Activated T-helper 2 cell treated with anti-CD3 and anti-CD28 coated beads, Interferon-gamma antibody, Interleukin-2, Interleukin-4, amounts not matched to agents 10 μg/mL and 5 μg/mL and 100 μg/mL, durations not matched to agents 14 hours and 24 hours and 36 hours (primary cell): ENCODE results near the gene SNED1. TPM values are rescaled to one million over a fixed set of nuclear protein-coding genes. Genes with fewer than 3 reads are reported as not detected.

Experiments used
- DNase-seq: peaks from one replicate; pipeline ENCODE4 v3.0.0; 2021; ENCODE audit warnings: low spot score
- H3K27ac Mint-ChIP-seq: one replicate; pipeline ENCODE4 v1.8.0; 2021; ENCODE audit warnings: mixed read lengths
- H3K27me3 Mint-ChIP-seq: one replicate; pipeline ENCODE4 v1.8.0; 2021; ENCODE audit warnings: low read depth, mixed read lengths
- H3K36me3 Mint-ChIP-seq: one replicate; pipeline ENCODE4 v1.8.0; 2021; ENCODE audit warnings: low read depth, mixed read lengths
- H3K4me1 Mint-ChIP-seq: one replicate; pipeline ENCODE4 v1.8.0; 2021; ENCODE audit warnings: low read depth, mixed read lengths
- H3K4me3 Mint-ChIP-seq: one replicate; pipeline ENCODE4 v1.8.0; 2021; ENCODE audit warnings: low read depth, mild to moderate bottlenecking, moderate library complexity, mixed read lengths
- H3K9me3 Mint-ChIP-seq: one replicate; pipeline ENCODE4 v1.8.0; 2021; ENCODE audit warnings: mixed read lengths
- intact Hi-C: fragments of 100-400 bp; cut with micrococcal nuclease; formaldehyde crosslinking; loops from one replicate; pipeline ENCODE4 v1.15.1; 2023
- total RNA-seq: library from RNA; stranded (reverse); gene quantifications from 2 replicates; pipeline ENCODE4 v1.2.3, GENCODE V29; 2022

The SNED1 gene
- total RNA-seq, 1 donor from 2014 or later = 1.5 TPM

DNA sequence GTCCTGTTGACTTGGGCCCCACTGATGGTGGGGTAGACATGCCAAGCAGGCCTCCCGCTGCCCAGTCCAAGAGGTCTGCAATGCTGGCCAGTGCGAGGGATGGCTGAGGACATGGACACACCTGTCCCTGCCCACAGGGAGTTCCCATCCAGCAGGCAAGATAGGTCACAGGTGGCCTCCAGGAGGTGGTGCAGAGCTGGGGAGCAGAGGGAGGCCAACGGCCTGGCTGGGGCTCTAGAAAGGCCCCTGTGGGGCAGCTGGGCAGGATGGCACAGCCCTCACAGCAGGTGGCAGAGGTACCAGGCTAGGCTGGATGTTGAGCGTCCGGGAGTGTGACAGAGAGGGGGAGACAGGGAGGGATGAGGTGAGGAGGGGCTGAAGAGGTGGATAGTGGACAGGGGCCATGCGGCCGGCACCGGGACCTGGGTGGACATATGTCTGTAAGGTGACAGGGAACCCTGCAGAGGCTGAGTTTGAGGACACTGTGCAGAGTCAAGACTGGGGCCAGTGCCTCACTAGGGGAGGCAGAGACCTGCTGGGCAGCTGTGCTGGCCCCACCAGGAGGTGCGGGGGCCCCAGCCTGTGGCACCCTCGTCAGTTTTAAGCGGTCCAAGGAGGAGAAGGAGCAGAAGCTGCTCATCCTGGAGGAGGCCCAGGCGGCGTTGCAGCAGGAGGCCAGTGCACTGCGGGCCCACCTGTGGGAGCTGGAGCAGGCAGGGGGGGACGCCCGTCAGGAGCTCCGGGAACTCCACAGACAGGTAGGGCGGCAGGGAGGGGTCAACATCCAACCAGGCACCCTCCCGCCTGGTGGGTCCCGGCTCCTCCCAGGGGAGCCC, 34.3 kb upstream of the SNED1 start:
- Mint-ChIP-seq H3K27ac (no peak overlapping the region), H3K27me3 (no peaks in the 10 kb centered on the region), H3K4me1 (no peaks in the 10 kb centered on the region), H3K36me3 (no peaks in the 10 kb centered on the region), H3K9me3 (no peaks in the 10 kb centered on the region), H3K4me3 (no peak overlapping the region)
- DNase-seq = no peak
- intact Hi-C loops = no loop called here

DNA sequence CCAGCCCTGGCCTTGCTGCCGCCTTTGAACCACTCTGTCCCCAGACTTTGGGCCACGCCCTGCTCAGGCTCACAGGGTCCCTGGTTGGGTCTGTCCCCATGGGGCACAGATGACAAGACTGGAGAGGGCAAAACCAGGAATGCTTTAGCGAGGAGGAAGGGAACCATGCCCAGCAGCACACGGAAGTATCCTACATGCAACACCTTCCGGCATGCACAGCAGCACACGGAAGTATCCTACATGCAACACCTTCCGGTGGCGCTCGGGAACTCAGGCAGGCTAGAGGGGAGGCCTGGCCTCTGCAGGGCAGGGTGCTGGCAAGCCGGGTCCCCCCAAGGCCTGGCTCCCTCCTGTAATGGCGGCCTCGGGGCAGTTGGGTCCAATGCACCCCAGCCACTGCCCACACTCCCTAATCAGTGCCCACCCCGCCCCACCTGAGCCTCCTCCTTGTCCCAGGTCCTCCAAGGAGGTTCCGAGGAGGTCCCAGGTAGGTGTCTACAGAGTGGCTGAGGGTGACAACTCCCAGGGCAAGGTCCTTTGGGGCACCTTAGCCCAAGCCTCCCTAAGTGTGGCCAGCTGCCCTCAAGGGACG, 33.6 kb upstream of the SNED1 start:
- no peak overlapping the region for H3K4me3 Mint-ChIP-seq
- DNase-seq = no peak
- H3K27ac Mint-ChIP-seq = no peak overlapping the region
- intact Hi-C loops = no loop called here
- H3K27me3 Mint-ChIP-seq = no peaks in the 10 kb centered on the region
- no peaks in the 10 kb centered on the region for H3K9me3 Mint-ChIP-seq
- H3K36me3 Mint-ChIP-seq = no peaks in the 10 kb centered on the region
- no peaks in the 10 kb centered on the region for H3K4me1 Mint-ChIP-seq

DNA sequence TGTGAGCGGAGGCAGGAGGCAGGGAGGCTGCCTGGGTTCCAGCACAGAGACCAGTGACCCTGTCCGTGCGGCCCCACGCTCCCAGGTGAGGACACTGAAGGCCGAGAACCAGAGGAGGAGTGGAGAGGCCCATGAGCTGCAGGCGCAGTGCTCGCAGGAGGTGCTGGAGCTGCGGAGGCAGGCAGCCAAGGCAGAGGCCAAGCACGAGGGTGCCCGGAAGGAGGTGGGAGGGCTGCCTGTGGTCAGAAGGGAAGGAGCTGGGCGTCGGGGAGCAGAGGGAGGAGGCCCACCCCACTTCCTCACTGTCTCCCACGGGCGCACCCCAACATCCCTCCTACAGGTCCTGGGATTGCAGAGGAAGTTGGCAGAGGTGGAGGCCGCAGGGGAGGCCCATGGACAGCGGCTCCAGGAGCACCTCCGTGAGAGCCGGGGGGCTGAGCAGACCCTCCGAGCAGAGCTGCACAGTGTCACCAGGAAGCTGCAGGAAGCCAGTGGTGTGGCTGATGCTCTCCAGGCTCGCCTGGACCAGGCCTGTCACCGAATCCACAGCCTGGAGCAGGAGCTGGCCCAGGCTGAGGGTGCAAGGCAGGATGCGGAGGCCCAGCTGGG, 33.0 kb upstream of the SNED1 start:
- no peak for DNase-seq
- Mint-ChIP-seq H3K27ac (no peak overlapping the region), H3K4me3 (no peak overlapping the region), H3K27me3 (no peaks in the 10 kb centered on the region), H3K9me3 (no peaks in the 10 kb centered on the region), H3K36me3 (no peaks in the 10 kb centered on the region), H3K4me1 (no peaks in the 10 kb centered on the region)
- intact Hi-C loops = no loop called here

DNA sequence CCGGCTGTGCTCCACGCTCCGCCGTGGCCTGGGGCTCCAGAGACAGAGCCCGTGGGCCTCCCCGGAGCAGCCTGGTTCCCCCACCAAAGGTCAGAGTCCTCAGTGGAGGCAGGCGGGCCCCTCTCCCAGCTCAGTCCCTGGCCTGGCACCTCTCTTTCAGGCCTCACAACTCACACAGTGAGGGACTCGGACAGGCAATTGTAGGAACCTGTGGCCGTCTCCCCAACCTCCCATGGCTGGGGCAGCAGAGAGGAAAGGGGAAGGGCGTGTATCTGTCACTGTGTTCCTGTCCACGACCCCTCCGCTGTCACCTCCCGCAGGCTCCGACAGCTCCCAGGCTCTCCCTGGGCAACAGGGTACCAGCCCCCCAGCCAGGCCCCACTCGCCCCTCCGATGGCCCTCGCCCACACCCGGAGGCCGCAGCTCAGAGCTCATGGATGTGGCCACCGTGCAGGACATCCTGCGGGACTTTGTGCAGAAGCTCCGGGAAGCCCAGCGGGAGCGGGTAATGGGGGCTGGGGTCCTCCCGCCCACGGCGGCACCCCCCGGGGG, 32.4 kb upstream of the SNED1 start:
- intact Hi-C loops = no loop called here
- Mint-ChIP-seq H3K27ac (no peak overlapping the region), H3K27me3 (no peaks in the 10 kb centered on the region), H3K36me3 (no peaks in the 10 kb centered on the region), H3K4me3 (no peak overlapping the region), H3K4me1 (no peaks in the 10 kb centered on the region), H3K9me3 (no peaks in the 10 kb centered on the region)
- DNase-seq = no peak

DNA sequence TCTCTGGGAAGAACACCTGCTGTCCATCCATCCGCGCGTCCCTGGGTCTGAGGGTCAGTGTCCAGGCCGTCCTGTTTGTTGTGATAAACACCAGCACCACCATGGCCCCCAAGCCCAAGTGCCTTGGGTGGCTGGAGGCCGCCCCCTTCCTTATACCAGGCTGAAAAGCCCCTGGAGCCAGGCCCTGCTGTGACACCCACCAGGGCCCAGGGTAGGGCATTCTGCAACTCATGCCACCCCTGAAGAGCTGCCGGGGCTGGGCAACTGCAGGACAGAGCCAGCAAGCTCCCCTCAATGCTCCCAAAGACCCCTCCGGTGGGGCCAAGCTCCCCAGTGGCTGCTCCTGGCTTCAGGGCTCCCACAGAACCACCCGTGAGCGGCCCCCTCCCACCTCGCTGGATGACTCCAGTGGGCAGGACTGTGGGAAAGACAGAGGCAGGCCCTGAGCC, 31.9 kb upstream of the SNED1 start:
- H3K9me3 Mint-ChIP-seq = no peaks in the 10 kb centered on the region
- H3K27ac Mint-ChIP-seq = no peak overlapping the region
- no peak overlapping the region for H3K4me3 Mint-ChIP-seq
- H3K27me3 Mint-ChIP-seq = no peaks in the 10 kb centered on the region
- no peaks in the 10 kb centered on the region for H3K36me3 Mint-ChIP-seq
- intact Hi-C loops = no loop called here
- no peaks in the 10 kb centered on the region for H3K4me1 Mint-ChIP-seq
- DNase-seq = no peak

DNA sequence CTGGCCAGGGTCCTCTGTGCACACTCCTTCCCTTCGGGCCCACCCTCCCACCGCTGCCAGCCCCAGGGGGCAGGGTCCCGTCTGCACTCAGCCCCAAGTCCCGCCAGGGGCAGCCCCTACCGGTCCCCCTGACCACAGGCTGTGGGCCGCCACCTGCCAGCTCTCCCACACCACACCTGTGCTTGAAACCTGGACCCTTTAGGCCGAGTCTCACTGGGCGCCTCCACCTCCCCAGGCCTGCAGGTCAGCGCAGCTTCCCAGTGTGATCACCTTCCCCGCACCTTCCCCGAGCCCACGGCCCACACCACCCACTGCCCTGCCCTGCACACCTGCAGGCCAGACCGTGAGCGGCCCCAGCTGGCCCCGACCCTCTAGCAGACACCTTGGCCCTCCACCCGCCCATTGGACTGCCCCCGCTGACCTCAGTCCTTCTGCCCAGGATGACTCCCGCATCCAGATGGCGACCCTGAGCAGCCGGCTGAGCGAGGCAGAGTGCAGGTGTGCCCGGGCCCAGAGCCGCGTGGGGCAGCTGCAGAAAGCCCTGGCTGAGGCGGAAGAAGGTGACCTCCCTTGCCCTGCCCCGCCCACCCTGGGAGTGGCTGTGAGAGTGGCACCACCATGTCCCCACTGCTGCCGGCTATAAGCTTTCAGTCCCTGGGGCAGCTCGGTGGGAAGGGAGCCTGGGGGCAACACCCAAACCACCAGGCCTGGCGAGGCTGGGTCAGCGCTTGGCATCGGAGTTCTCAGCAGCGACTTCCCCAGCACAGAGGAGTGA, 31.3 kb upstream of the SNED1 start:
- Mint-ChIP-seq H3K27ac (no peak overlapping the region), H3K4me3 (no peak overlapping the region), H3K9me3 (no peaks in the 10 kb centered on the region), H3K27me3 (no peaks in the 10 kb centered on the region), H3K4me1 (no peaks in the 10 kb centered on the region), H3K36me3 (no peaks in the 10 kb centered on the region)
- no peak for DNase-seq
- intact Hi-C loops = no loop called here

DNA sequence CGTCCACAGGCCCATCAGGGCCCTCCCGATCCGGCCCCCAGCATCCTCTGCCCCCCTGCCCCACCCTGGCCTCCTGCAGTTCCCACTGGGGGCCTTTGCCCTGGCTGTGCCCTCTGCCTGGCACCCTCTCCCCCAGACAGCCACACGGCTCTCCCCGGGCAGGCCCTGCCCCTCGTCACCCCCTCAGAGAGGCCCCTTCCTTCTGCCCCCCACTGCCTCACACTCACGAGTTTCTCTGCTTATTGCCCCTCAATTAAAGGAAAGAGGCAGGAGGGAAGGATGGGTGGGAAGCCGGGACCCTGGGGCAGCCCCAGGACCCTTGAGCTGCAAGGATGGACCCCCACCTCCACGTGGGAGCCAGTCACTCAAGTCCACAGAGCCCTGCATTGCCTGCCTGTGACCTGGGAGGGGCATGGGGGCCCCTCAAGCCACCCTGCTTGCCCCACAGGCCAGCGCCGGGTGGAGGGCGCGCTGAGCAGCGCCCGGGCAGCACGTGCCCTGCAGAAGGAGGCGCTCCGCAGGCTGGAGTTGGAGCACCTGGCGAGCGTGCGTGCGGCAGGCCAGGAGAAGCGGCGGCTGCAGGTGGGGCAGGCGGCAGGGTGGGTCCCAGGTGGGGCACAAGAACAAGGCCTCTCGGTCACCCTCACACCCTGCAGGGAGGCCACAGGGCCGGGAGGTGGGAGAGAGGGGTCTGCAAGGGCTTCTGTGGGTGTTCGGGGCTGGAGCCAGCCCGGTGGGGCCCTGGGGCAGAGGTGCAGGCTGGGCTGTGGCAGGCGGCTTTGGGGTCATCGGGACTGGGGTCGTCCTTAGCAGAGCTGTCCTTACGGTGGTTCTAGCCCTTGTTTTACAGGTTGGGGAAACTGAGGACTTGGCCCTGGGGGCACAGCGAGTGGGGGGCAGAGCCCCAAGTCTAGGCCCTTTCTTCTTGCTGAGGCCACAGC, 30.5 kb upstream of the SNED1 start:
- Mint-ChIP-seq H3K27ac (no peak overlapping the region), H3K27me3 (peaks cover 2% of the 10 kb centered on the region), H3K36me3 (no peaks in the 10 kb centered on the region), H3K4me1 (no peaks in the 10 kb centered on the region), H3K4me3 (no peak overlapping the region), H3K9me3 (no peaks in the 10 kb centered on the region)
- no peak for DNase-seq
- intact Hi-C loops = no loop called here

DNA sequence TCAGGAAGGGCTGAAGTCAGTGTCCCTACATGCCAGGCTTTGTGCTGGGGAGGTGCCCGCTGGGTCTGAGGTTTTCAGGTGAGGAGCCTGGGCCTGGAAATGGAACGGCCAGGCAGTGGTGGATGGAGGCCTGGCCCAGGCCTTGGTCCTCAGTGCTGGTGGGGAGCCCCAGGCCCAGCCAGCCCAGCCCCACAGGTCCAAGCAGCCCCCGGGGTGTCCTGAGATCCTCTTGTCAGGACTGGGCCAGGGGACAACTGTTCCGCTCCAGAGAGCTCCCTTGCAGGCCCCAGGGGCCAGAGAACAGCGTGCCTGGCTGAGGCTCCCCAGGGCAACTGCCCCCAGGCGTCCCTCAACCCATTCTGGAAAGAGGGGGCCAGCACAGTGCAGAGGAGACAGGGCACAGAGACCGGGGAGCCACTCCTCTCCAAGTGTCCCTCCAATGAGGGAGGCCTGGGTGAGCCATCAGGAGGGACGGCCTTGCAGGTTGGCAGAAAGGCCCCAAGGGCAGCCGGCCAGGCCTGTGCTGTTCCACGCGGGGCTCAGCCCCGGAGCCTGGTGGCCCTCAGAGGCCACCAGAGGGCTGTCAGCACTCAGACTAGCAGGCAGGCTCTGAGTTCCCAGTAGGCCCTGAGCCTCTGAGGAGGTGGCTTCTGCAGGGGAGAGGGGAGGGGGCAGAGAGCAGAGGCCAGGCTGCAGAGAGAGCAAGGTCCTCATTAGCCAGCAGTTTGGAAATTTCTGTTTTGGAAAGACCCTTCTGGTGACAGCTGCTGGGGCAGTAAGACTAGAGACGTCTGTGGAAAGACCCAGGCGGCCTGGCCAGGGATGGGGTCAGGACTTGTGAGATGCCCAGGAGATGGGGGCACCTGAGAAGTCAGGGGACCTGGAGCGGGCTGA, 29.4 kb upstream of the SNED1 start:
- H3K27ac Mint-ChIP-seq = no peak overlapping the region
- no peak for DNase-seq
- intact Hi-C loops = no loop called here
- no peaks in the 10 kb centered on the region for H3K9me3 Mint-ChIP-seq
- H3K4me1 Mint-ChIP-seq = peaks cover 1% of the 10 kb centered on the region
- H3K36me3 Mint-ChIP-seq = no peaks in the 10 kb centered on the region
- no peak overlapping the region for H3K4me3 Mint-ChIP-seq
- H3K27me3 Mint-ChIP-seq = peaks cover 5% of the 10 kb centered on the region

DNA sequence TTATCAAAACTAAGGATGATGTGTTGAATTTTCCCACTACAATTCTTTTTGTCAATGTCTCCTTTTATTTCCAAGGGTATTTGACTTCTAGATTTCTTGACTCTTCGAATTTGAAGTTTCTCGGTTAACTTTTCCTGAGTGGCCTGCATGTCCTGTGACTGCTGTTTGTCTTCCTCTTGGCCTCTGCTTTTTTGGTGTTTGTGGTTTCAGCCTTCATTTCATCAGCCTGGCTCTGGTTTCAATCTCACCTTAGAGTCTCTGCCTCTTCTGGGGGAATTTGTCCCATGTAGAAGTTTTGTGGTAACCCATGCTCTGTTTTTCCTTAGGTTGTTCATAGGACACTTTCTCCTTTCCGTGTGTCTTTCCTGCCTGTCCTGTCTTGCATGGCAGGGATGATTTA, 28.3 kb upstream of the SNED1 start:
- no peak for DNase-seq
- H3K9me3 Mint-ChIP-seq = no peaks in the 10 kb centered on the region
- H3K36me3 Mint-ChIP-seq = no peaks in the 10 kb centered on the region
- intact Hi-C loops = no loop called here
- peaks cover 9% of the 10 kb centered on the region for H3K27me3 Mint-ChIP-seq
- peaks cover 8% of the 10 kb centered on the region for H3K4me1 Mint-ChIP-seq
- no peak overlapping the region for H3K27ac Mint-ChIP-seq
- no peak overlapping the region for H3K4me3 Mint-ChIP-seq

DNA sequence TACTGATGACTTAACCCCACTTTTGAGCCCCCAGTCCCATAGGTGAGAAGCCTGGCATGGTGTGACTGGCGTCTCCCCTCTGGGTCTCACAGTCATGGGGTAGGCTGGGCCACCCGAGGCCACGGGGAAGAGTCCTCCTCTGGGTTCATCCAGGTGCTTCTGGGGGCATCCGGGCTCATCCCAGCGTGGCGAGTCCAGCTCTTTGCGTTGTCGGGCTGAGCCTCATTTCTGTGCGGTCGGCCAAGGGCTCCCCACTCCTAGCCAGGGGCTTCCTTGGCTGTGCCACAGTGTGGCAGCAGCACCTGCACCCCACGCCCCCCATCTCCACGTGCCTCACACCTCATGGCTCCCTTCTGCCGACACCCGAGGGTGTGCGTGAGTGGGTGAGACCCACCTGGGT, 27.6 kb upstream of the SNED1 start:
- no peaks in the 10 kb centered on the region for H3K36me3 Mint-ChIP-seq
- H3K27me3 Mint-ChIP-seq = peaks cover 9% of the 10 kb centered on the region
- no peaks in the 10 kb centered on the region for H3K9me3 Mint-ChIP-seq
- intact Hi-C loops = no loop called here
- peaks cover 8% of the 10 kb centered on the region for H3K4me1 Mint-ChIP-seq
- no peak overlapping the region for H3K27ac Mint-ChIP-seq
- no peak for DNase-seq
- H3K4me3 Mint-ChIP-seq = no peak overlapping the region

DNA sequence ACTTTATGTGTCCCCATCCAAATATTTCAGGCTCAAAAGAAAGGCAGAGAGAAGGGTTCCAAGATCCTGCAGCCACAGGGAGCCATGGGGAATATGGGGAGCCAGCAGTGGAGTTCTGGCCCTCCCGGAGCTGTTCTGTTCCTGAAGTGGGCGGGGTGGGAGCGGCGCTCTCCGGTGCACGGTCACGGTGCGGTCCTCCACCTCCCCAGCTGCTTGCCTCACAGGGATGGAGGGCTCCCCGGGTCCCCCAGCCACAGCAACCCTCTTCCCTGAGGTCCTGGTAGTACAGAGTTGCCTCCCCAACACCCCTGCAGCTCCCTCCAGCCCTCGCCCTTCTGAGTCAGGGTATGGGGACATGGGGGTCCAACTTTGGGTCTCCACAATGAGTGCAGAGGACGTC, 26.2 kb upstream of the SNED1 start:
- intact Hi-C loops = no loop called here
- peaks cover 9% of the 10 kb centered on the region for H3K27me3 Mint-ChIP-seq
- H3K4me3 Mint-ChIP-seq = no peak overlapping the region
- H3K36me3 Mint-ChIP-seq = no peaks in the 10 kb centered on the region
- H3K9me3 Mint-ChIP-seq = no peaks in the 10 kb centered on the region
- H3K4me1 Mint-ChIP-seq = peaks cover 8% of the 10 kb centered on the region
- no peak overlapping the region for H3K27ac Mint-ChIP-seq
- no peak for DNase-seq
